SH-SY5Y (cell line): ENCODE measurements around the gene CRYGD.

Source experiments
- GATA2 ChIP-seq: IDR thresholded peaks from 2 replicates; pipeline ENCODE4 v1.6.1; 2011; ENCODE audit warnings: mild to moderate bottlenecking, low read depth, low read length
- GATA3 ChIP-seq: IDR thresholded peaks from 2 replicates; pipeline ENCODE4 v1.6.1; 2011; ENCODE audit warnings: low read depth, mild to moderate bottlenecking, low read length, moderate library complexity

Gene CRYGD

DNA sequence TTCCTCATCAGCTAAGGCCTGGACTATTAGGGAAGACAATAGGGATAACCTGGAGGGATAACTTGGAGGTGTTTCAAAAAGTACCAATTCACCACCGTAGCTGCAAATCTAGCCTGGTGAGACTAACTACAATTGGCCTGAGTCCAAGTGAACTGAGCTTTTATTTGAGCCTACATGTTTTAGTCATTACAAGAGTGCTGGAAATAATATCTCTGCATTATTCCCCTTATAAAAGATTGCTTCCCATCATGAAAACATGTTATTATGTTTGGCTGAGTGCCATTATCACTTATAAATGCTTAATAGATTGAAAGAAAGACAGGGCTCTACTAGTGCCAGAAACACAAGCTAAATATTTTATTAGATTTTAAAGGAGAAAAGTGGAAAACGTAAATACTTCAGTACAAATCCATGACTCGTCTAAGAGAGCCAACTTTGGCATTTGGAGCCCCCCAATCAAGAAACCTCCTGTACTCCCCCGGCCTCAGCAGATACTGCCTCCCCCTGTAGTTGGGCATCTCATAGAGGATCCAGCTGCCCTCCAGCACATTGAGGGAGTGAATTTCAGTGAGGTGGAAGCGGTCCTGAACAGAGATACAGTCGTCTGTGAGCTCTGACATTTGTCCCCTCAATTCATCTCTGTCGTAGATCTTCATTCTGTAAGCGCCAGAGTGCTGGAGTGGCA, 18.1 kb upstream of the CRYGD start:
- no peak for TF ChIP-seq GATA2
- no peak for TF ChIP-seq GATA3

DNA sequence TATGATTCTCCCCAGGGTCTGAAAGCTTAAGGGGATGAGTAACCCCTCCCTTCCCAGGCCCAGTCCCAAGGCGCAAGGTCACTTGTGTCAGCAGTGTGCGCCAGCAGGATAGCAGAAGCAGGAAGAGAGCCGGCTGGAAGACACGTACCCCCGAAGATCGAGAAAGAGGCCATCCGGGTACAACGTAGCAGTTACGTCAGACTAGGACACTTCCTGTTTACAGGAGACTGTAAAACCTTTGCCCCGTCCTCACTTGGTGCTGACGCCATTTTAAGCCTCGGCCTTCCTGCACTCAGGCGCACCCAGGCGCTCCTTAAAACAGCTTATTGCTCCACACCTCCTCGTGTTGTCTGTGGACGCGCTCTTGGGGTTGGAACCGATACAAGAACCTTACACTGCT, 15.1 kb upstream of the CRYGD start:
- TF ChIP-seq GATA3 (no peak), GATA2 (no peak)

DNA sequence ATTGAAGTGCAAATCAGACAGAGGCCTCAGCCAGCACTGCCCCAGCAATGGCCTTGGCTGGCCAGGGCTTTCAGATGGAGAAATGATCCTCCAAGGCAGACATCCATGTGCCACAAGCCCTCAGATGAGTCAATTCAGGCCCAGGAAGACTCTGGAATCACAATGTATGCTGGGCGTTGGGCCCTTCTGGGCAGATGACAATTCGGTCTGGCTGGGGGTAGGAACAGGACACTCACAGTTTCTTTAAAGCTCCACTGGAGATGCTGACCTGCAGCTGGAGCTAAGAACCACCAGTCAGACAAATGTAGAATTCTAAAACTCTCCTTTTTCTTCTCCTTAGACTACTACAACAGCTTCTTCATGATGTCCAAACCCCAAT, 12.4 kb upstream of the CRYGD start:
- TF ChIP-seq GATA2 (no peak), GATA3 (no peak)

DNA sequence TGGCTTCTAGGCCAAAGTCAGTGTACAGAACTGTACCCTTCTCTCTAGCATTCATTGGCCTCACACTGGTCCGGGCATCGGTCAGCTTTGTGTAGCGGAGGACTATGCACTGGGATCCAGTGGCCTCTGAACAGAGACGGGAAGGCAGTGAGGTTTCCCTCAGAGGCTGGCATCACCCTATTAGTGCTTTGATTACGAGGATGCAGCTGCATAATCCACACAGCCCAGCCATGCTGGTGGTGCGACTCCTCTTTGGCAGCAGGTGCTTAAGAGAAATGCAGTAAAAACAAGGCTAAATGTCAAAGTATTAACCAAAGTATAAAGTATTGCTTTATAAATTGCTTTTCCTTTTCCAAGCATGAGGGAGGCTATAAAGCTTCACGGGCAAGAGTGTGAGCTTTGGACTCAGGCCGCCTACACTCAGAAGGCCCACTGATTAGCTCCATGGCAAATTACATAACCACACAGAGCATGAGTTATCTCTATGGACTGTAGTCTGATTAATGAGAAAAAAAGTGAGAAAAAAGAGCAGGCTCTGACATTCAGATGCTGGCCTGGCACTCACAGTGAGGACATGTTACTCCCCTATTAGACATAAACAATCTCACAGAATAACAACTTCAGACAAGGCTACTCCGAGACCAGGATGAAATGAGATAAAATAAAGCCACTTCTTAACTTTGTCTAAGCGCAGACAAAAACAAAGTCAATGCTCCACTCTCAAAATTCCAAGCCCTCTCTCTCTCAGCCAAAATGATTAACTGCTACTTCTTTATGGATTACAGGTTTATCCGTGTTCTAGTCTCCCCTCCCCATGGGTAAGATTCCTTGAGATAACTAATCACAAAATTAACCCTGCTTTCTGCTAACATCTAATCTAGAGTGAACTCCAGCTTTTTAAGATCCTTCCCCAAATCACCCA, 11.7 kb upstream of the CRYGD start:
- TF ChIP-seq GATA2 (no peak), GATA3 (no peak)

DNA sequence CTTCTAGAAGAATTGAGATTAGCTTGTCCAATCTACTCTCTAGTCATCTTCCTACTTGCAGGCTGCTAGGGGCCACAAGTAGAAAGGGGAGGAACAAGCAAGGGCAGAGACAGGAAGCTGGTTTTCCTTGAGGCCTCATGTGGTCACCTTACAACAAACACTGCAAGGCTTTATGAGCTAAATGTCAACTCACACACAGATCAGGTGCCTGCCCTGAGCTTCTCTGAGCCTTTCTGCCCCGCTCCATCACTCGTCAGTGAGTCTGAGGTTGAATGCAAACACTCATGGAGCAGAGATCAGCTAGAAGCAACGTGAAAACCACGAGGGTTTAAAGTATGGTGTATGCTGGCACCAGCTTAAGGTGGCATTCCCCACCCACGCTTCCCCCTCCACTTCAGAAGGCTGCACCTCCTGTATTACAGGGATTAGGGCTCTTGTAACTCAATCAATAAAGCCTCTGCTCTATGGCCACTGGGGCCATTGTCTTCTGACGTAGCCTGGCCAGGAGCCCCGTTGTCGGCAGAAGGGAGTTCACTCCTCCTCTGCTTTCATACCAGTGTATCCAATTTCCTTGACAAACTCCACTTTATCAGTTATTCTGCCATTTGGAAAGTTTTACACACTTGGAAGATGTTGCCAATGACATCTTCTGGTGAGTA, 10.7 kb upstream of the CRYGD start:
- TF ChIP-seq GATA3 (no peak), GATA2 (no peak)

DNA sequence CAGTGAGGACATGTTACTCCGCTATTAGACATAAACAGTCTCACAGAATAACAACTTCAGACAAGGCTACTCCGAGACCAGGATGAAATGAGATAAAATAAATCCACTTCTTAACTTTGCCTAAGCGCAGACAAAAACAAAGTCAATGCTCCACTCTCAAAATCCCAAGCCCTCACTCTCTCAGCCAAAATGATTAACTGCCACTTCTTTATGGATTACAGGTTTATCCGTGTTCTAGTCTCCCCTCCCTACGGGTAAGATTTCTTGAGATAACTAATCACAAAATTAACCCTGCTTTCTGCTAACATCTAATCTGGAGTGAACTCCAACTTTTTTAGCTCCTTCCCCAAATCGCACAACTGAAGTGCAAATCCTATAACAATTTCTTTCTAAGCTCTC, 6.4 kb upstream of the CRYGD start:
- TF ChIP-seq GATA3 (no peak), GATA2 (no peak)

DNA sequence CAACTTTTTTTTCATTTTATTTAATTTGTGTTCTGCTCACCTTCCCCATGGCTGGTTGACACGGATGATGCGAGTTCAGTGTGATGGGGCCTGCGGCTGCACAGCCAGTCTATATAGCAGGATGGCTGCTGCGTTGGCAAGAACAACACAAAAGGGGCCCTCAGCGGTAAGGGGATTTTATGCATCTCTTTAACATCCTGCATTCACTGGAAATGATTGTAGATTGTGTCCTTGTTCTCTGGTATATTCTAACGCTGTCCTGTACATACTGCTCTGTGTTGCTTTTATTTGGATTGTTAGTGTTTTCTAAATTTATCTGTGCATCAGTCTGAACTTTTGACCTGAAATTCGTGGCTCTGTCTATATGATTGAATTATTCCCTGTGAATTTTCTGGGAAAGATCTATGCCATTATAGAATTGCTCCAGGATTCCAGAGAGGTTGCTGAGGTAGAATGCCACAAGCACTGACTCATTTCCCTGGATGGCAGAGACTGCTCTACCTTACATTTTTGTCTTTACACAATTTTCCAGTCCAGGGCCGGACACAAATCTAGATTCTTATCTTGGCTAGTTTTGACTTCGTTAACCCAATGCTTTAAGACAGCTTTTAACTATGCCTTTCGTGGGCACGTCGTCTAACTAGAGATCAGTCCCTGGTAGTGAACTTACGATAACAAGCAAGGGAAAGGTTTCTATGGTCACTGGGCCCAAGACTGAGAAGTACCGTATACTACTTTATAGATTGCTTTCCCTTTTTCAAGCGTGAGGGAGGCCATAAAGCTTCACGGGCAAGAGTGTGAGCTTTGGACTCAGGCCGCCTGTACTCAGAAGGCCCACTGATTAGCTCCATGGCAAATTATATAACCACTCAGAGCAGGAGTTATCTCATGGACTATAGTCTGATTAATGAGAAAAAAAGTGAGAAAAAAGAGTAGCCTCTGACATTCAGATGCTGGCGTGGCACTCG, 5.7 kb upstream of the CRYGD start, which contains the start of gene CRYGC:
CRYGC (minus strand) TSS at position 85 of the 968 bp plus-strand sequence; CDS start at position 49, 36 bp downstream.
- peak; percentile 41 for TF ChIP-seq GATA3
- peak; percentile 56; the same call in 1 of the 2 replicates for TF ChIP-seq GATA2

DNA sequence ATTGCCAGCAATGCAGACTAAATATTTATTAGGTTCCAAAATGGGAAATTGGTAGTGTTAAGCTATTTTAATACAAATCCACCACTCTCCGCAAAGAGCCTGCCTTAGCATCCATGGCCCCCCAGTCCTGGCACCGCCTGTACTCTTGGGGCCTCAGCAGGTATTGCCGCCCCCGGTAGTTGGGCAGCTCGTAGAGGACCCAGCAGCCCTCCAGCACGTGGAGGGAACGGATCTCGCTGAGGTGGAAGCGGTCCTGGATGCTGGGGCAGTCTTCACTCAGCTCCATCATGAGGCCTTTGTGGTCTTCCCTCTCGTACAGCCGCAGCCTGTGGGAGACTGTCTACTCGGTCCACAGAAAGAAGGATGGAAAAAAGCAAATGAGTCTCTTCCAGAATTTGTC, 3.8 kb upstream of the CRYGD start:
- TF ChIP-seq GATA3 (no peak), GATA2 (no peak)

DNA sequence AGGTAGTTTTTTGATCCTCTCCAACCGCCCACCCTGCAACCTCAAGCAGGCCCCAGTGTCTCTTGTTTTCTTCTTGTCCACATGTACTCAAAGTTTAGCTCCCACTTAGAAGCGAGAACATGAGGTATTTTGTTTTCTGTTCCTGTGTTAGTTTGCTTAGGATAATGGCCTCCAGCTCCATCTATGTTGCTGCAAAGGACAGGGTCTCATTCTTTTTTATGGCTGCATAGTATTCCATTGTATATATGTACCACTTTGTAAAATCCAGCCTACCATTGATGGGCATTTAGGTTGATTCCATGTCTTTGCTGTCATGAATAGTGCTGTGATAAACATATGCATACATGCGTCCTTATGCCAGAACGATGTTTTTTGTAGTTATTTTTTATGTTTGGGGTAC, 2.8 kb upstream of the CRYGD start:
- TF ChIP-seq GATA3 (no peak), GATA2 (no peak)

DNA sequence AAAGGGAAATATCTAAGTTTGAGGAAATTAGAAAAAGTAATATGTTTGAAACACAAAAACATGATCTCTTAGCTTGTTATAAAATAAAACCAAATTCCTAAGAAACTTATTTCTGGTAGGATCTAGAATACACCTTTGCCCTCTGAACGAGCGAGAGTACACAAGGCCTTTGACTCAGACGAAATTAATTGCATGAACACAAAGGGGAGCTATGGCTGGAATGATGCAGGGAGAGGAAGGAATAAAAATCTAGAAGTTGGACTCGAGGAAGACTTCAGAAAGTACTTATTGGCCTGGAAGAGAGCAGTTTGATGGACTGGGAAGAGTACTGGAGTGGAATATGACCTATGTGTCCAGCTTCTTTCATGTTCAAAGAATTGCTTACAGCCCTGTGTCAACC, 927 bp upstream of the CRYGD start:
- TF ChIP-seq GATA2 (no peak), GATA3 (no peak)

DNA sequence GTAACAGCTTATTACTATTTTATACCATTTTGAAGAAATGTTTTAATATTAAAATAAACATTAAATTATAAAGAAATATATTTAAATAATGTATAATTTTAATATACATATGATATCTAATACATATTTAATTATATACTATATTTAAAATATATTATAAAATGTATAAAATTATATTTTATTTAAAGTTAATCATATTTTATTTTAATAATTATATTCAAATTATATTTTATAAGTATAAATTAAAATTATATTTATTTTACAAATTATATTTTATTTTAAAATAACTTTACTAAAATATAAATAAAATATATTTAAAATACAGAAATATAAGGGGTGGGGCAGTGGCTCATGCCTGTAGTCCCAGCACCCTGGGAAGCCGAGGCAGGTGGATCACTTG, 2.1 kb downstream of the CRYGD start:
- no peak for TF ChIP-seq GATA3
- TF ChIP-seq GATA2 = no peak

DNA sequence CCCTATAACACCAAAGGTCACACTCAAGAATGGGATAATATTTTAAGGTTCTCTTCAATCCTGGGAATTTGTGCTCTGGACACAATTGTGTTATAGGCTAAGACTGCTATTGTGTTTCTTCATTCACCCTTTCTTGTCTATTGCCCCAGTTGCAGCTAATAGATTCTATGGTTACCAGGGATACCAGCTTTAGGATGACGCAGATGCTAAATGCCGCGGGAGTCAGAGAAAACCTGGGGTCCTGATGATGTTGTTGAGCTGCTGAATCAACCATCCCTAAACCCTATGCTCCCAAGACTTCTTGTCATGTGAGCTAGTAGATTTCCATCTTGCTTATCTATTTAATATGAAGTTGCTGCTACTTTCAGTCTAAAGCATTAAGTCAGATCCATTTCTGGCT, 5.4 kb downstream of the CRYGD start:
- TF ChIP-seq GATA3 = no peak
- TF ChIP-seq GATA2 = no peak

DNA sequence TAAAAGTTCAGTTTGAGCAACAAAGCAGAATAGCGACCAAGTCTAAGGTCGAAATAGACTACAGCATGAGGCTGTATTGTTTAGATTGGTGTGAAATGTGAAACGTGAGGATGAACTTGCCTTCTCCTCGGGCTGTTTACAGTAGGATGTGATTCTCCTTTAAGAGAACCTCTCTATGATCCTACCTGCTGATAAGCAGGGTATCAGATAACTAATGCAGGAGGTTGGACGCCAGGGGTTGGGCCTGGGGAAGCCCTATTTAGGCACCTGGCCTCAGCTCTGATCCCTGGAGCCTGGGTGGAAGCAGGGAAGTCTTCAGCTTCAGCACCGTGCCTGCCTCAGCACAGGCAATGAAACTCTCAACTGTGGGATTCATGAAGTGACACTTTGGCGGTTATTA, 11.4 kb downstream of the CRYGD start:
- TF ChIP-seq GATA2 = no peak; the same call in 1 of the 2 replicates
- TF ChIP-seq GATA3 = no peak
